Esophagus squamous epithelium (tissue), 5 donors: ENCODE results near the gene PTPRD. TPM values are rescaled to one million over a fixed set of nuclear protein-coding genes. Genes with fewer than 3 reads are reported as not detected.

Source experiments
- DNase-seq: peaks from one replicate; lab custom pipeline; 2025; lab: John Stamatoyannopoulos, UW
- H3K27ac ChIP-seq, 4 donors: fragments of 200-600 bp; sonication (generic); one replicate each; pipeline ENCODE4 v1.5.1; 2016 to 2019; ENCODE audit warnings: mild to moderate bottlenecking in 1 of 4
- H3K27me3 ChIP-seq, 4 donors: fragments of 200-600 bp; sonication (generic); 1 replicate in 3 of 4; 2 replicates in 1 of 4; pipeline versions ENCODE4 v1.5.1 to v1.6.0; 2017 to 2021; ENCODE audit warnings: antibody characterized with exemption in 1 of 4
- H3K36me3 ChIP-seq, 3 donors: fragments of 200-600 bp; sonication (generic); one replicate each; pipeline ENCODE4 v1.5.1; 2016 to 2019
- H3K4me1 ChIP-seq, 3 donors: fragments of 200-600 bp; sonication (generic); one replicate each; pipeline ENCODE4 v1.5.1; 2017 to 2019
- H3K4me3 ChIP-seq, 4 donors: fragments of 200-600 bp; sonication (generic); 1 replicate in 3 of 4; 2 replicates in 1 of 4; pipeline ENCODE4 v1.5.1; 2016 to 2019; ENCODE audit warnings: mild to moderate bottlenecking in 2 of 4, moderate library complexity in 1 of 4
- H3K9me3 ChIP-seq, 3 donors: fragments of 200-600 bp; sonication (generic); one replicate each; pipeline ENCODE4 v1.5.1; 2016 to 2019
- POLR2A ChIP-seq, 4 donors: fragments of 450-650 bp; IDR thresholded peaks; one replicate each; pipeline ENCODE4 v1.6.1; 2017; ENCODE audit warnings: antibody characterized with exemption in 4 of 4, mild to moderate bottlenecking in 4 of 4, moderate library complexity in 3 of 4
- WGBS, 2 donors: methylation state at CpG; one replicate each; pipeline ENCODE4 v1.1.5; 2018; 5-methylcytosine and 5-hydroxymethylcytosine counted together
- intact Hi-C: fragments of 100-400 bp; cut with DNase I; formaldehyde crosslinking; loops from one replicate; pipeline ENCODE4 v1.15.0; 2022
- total RNA-seq, 4 donors: library from RNA; depleted of rRNA; stranded (reverse); fragments of >200 nt; gene quantifications; one replicate each; pipeline ENCODE4 v1.1.0, GENCODE V29; 2016
- TF ChIP-seq, protein P1 (sequence below), 6 experiments: fragments of 450-650 bp in 4 of 6; fragments of 200-600 bp in 2 of 6; sonication (generic) in 2 of 6; IDR thresholded peaks; one replicate each; pipeline ENCODE4 v1.5.1; 2016 to 2019; ENCODE audit warnings: antibody characterized with exemption in 6 of 6, mild to moderate bottlenecking in 4 of 6, moderate library complexity in 4 of 6
- donor health status: DM: yes; HTN: yes; CAD: no.

Gene PTPRD
- total RNA-seq, 4 donors from 2014 or later: 0.23 to 16.3 (median 6.6) TPM

DNA sequence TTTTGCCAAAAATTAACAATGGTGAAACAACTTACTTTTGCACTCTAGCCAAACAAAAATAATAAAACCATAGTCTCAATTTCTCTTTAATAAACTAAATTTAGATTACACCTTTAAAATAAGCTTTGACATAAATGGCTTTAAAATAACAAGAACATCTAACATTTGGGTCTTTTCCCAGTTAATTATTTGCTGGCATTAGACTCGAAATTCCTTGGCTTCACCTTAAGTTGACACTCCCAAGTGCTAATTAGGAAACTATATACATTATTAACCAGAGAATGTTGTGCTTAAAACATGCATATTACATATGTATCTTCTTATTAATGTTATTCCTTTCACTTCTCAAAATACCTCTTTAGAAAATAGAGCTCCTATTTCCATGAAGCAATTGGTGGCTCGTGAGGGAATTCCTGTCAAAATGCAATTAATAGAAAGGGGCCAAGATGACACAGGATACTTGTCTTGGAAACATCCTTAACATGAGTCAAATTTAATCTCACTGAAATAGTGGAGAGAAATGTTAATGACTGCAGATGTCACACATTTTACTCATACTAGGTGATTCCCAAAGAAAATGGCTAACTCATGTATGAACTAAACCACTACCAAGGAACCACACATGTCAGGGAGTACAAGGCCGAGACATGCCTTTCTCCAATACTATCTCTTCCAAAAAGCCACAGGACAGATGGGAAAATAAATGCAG is 1880.3 kb downstream of the PTPRD start:
- Histone ChIP-seq H3K4me3 (no peak overlapping the region), H3K36me3 (no peaks in the 10 kb centered on the region), H3K9me3 (no peaks in the 10 kb centered on the region), H3K4me1 (peaks cover 0 to 12% (median 0%) of the 10 kb centered on the region in 3 donors), H3K27ac (no peak overlapping the region), H3K27me3 (no peaks in the 10 kb centered on the region)
- intact Hi-C loops: no loop called here
- DNase-seq: no peak
- TF ChIP-seq, protein P1, sequence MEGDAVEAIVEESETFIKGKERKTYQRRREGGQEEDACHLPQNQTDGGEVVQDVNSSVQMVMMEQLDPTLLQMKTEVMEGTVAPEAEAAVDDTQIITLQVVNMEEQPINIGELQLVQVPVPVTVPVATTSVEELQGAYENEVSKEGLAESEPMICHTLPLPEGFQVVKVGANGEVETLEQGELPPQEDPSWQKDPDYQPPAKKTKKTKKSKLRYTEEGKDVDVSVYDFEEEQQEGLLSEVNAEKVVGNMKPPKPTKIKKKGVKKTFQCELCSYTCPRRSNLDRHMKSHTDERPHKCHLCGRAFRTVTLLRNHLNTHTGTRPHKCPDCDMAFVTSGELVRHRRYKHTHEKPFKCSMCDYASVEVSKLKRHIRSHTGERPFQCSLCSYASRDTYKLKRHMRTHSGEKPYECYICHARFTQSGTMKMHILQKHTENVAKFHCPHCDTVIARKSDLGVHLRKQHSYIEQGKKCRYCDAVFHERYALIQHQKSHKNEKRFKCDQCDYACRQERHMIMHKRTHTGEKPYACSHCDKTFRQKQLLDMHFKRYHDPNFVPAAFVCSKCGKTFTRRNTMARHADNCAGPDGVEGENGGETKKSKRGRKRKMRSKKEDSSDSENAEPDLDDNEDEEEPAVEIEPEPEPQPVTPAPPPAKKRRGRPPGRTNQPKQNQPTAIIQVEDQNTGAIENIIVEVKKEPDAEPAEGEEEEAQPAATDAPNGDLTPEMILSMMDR (IDR thresholded peaks at IDR 0.05): no peak
- TF ChIP-seq POLR2A (IDR thresholded peaks at IDR 0.05): no peak
- 39 to 56% methylated on average over 3 of the region's 3 CpGs for WGBS, 2 donors

DNA sequence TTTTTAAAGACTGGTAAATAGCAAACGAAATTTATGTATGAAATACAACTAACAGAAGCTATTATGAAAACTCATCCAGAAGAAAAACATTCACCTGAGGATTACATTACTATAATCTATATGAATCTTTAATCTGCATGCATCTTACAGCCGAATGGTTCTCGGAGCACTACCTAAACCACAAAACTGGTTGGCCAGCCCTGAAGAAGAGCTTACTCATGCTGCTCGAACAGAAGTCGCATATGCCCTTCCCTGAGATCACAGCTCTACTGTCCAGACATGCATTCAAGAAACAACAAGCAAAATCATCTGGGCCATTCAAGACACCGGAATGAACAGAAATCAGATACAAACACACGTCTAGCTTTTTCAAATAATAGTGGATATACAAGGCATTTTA is 1882.2 kb downstream of the PTPRD start:
- H3K9me3 ChIP-seq: no peaks in the 10 kb centered on the region
- intact Hi-C loops: no loop called here
- H3K4me3 ChIP-seq: no peak overlapping the region
- no peaks in the 10 kb centered on the region for H3K36me3 ChIP-seq
- no peak overlapping the region for H3K27ac ChIP-seq
- no peak for TF ChIP-seq POLR2A (IDR thresholded peaks at IDR 0.05)
- TF ChIP-seq, protein P1 (IDR thresholded peaks at IDR 0.05): no peak
- WGBS, 2 donors: 34 to 60% methylated on average over 7 of the region's 7 CpGs
- no peaks in the 10 kb centered on the region for H3K27me3 ChIP-seq
- DNase-seq: no peak
- peaks cover 0 to 12% (median 0%) of the 10 kb centered on the region in 3 donors for H3K4me1 ChIP-seq

DNA sequence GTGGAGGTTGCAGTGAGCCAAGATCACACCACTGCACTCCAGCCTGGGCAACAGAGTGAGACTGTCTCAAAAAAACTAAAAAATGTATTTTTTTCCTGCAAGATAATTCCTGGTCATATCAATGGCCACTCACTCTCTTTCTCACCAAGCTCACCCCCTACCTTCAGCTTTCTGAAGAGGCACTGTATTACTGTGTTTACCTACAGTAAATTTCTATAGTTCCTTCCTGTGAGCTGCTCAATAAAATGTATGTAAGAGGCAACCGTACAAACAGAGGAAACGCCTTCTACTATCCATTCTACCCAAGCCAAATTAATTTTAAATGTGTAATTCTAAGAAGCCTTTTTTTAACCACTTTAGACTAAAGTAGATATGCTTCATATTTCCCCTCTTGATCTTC is 1883.9 kb downstream of the PTPRD start:
- no peak overlapping the region for H3K27ac ChIP-seq
- no peak overlapping the region for H3K4me3 ChIP-seq
- no peaks in the 10 kb centered on the region for H3K36me3 ChIP-seq
- H3K9me3 ChIP-seq: no peaks in the 10 kb centered on the region
- no peaks in the 10 kb centered on the region for H3K27me3 ChIP-seq
- peaks cover 0 to 7% (median 0%) of the 10 kb centered on the region in 3 donors for H3K4me1 ChIP-seq
- 73 to 81% methylated on average over 2 of the region's 2 CpGs for WGBS, 2 donors
- no peak for DNase-seq
- intact Hi-C loops: no loop called here
- no peak for TF ChIP-seq POLR2A (IDR thresholded peaks at IDR 0.05)
- TF ChIP-seq, protein P1 (IDR thresholded peaks at IDR 0.05): no peak

DNA sequence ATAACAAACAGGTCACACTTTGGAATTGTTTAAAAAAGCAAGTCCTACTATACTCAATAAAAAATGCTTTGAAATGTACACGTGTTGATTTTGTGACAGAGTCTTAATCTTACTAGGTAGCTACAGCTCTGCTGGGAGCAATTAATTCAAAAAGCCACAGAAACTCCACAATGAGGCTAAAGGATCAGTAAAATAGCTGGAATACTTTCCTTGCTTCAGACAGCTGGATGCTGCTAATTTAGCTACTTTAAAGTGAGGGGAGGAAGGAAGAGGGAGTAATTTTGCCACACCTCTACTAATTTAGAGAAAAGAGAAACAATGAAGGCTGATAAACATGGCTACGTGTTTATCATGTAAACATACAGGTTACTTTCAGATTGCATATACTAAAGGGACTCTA is 1885.6 kb downstream of the PTPRD start:
- intact Hi-C loops: no loop called here
- 66 to 72% methylated on average over 2 of the region's 2 CpGs for WGBS, 2 donors

DNA sequence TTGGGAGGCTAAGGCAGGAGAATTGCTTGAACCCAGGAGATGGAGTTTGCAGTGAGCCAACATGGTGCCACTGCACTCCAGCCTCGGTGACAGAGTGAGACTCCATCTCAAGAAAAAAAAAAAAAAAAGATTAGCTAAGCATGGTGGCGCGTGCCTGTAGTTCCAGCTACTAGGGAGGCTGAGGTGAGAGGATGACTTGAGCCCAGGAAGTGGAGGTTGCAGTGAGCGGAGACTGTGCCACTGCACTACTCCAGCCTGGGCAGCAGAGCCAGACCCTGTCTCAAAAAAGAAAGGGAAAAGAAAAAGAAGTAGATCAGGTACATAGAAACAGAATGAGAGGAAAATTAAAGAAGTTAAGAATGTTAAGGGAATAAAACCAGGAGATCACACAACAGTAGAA is 1886.1 kb downstream of the PTPRD start:
- Histone ChIP-seq H3K4me3 (no peak overlapping the region), H3K27me3 (no peaks in the 10 kb centered on the region), H3K27ac (no peak overlapping the region), H3K9me3 (no peaks in the 10 kb centered on the region), H3K4me1 (no peaks in the 10 kb centered on the region), H3K36me3 (no peaks in the 10 kb centered on the region)
- intact Hi-C loops: no loop called here
- TF ChIP-seq, protein P1 (IDR thresholded peaks at IDR 0.05): no peak
- TF ChIP-seq POLR2A (IDR thresholded peaks at IDR 0.05): no peak
- 83 to 92% methylated on average over 4 of the region's 4 CpGs for WGBS, 2 donors
- no peak for DNase-seq

More for the DNA sequence above, 1885.6 kb downstream of the PTPRD start:
- Histone ChIP-seq H3K27me3 (no peaks in the 10 kb centered on the region), H3K27ac (no peak overlapping the region), H3K9me3 (no peaks in the 10 kb centered on the region), H3K4me3 (no peak overlapping the region), H3K4me1 (no peaks in the 10 kb centered on the region), H3K36me3 (no peaks in the 10 kb centered on the region)
- TF ChIP-seq, protein P1 (IDR thresholded peaks at IDR 0.05): no peak
- no peak for TF ChIP-seq POLR2A (IDR thresholded peaks at IDR 0.05)
- no peak for DNase-seq
